ENCODE results near the gene METTL25. TPM values are rescaled to one million over a fixed set of nuclear protein-coding genes. Genes with fewer than 3 reads are reported as not detected.
A peak's percentile ranks its signal among the peaks of the same experiment; 100 is the strongest.
"Not testable (repeated sequence)": the region's sequence is repeated elsewhere in the genome, so short reads cannot be mapped to it uniquely, and the experiment has no call there.

Gene METTL25
- total RNA-seq, 4 donors from 2014 or later, result 15.2 to 29.9 (median 22.0) TPM

DNA sequence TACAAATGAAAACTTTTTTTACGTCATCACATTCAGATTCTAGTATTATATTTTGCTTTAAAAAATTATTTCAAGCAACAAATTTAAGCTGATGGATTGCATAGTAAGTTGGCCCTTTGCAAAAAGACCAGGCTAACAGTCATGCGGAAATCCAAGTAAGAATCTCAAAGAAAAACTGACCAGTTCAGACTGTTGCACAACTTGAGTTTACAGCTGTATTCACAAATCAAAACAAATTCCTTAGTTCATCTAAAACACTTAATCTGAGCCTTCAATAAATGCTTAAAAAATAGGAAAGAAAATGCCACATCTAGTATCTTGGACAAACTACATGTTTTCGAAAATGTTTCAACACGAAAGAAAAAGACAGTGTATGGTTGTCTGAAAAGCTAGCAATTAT lies 989 bp upstream of the METTL25 start:
- Histone ChIP-seq H3K4me1 (peaks cover 36 to 52% (median 45%) of the 10 kb centered on the region in 4 donors), H3K27ac (replicated peaks in 1 of 4) (peak overlapping the region; percentile 91 to 96 (median 95))

DNA sequence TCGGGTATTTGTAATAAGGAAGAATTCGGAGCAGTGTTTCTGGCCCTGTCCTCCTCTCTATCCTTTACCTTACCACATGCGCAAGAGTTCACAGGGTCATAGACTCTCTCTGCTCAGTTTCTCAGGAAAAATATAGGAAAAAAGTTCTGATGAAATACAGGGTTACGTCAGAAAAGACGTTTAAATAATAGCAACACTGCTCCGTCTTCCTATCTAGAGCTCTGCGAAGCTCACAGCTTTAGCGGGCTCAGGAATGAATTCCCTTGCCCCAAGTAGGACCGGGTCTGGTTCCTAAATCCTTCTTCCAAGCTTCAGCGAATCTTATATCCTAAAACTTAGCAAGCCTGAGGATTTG lies 507 bp upstream of the METTL25 start:
- TF ChIP-seq, protein P1, sequence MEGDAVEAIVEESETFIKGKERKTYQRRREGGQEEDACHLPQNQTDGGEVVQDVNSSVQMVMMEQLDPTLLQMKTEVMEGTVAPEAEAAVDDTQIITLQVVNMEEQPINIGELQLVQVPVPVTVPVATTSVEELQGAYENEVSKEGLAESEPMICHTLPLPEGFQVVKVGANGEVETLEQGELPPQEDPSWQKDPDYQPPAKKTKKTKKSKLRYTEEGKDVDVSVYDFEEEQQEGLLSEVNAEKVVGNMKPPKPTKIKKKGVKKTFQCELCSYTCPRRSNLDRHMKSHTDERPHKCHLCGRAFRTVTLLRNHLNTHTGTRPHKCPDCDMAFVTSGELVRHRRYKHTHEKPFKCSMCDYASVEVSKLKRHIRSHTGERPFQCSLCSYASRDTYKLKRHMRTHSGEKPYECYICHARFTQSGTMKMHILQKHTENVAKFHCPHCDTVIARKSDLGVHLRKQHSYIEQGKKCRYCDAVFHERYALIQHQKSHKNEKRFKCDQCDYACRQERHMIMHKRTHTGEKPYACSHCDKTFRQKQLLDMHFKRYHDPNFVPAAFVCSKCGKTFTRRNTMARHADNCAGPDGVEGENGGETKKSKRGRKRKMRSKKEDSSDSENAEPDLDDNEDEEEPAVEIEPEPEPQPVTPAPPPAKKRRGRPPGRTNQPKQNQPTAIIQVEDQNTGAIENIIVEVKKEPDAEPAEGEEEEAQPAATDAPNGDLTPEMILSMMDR (IDR thresholded peaks at IDR 0.05), result no peak
- TF ChIP-seq POLR2AphosphoS5 (IDR thresholded peaks at IDR 0.05), result no peak
- no peak for TF ChIP-seq EP300 (IDR thresholded peaks at IDR 0.05)
- TF ChIP-seq POLR2A (IDR thresholded peaks at IDR 0.05; ENCODE audit: low read depth), result no peak
- H3K9me3 ChIP-seq, result no peaks in the 10 kb centered on the region
- WGBS, result under 1% methylated on average over 10 of the region's 10 CpGs
- peak overlapping the region; percentile 86 to 98 (median 93) for H3K4me3 ChIP-seq
- intact Hi-C loops (cut with DNase I), result no loop called here
- peak overlapping the region; percentile 91 to 96 (median 95) for H3K27ac ChIP-seq (replicated peaks in 1 of 4)
- H3K4me1 ChIP-seq, result peaks cover 36 to 52% (median 45%) of the 10 kb centered on the region in 4 donors
- DNase-seq (ENCODE audit: extremely low spot score), result no peak
- no peaks in the 10 kb centered on the region for H3K27me3 ChIP-seq
- H3K36me3 ChIP-seq, result peaks cover 11 to 43% (median 28%) of the 10 kb centered on the region in 4 donors

More for the DNA sequence above, 989 bp upstream of the METTL25 start:
- H3K27me3 ChIP-seq, result no peaks in the 10 kb centered on the region
- TF ChIP-seq, protein P1 (IDR thresholded peaks at IDR 0.05), result no peak
- TF ChIP-seq EP300 (IDR thresholded peaks at IDR 0.05), result no peak
- TF ChIP-seq POLR2AphosphoS5 (IDR thresholded peaks at IDR 0.05), result no peak
- H3K9me3 ChIP-seq, result no peaks in the 10 kb centered on the region
- H3K36me3 ChIP-seq, result peaks cover 16 to 48% (median 33%) of the 10 kb centered on the region in 4 donors
- H3K4me3 ChIP-seq, result peak overlapping the region; percentile 86 to 98 (median 93)
- DNase-seq (ENCODE audit: extremely low spot score), result no peak
- intact Hi-C loops (cut with DNase I), result no loop called here
- WGBS, result 54% methylated on average over 4 of the region's 4 CpGs

DNA sequence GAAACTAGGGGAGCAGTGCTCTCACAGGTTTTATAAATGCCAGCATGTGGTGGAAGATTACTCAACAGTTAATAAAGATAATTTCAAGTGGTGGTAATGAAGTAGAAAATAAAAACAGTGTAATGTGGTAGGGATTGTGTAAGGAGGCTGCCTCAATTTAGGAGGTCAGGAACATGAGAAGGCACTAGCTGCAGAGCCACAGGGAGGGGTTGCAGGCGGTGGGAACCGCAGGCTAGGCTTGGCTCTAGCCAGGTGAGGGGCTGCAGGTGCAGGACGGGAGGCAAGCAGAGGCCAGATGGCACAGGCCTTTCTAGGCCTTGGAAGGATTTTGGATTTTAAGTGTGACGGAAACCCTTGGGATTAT lies 768 bp downstream of the METTL25 start:
- peaks cover 38 to 52% (median 45%) of the 10 kb centered on the region in 4 donors for H3K4me1 ChIP-seq
- intact Hi-C loops (cut with DNase I), result no loop called here

DNA sequence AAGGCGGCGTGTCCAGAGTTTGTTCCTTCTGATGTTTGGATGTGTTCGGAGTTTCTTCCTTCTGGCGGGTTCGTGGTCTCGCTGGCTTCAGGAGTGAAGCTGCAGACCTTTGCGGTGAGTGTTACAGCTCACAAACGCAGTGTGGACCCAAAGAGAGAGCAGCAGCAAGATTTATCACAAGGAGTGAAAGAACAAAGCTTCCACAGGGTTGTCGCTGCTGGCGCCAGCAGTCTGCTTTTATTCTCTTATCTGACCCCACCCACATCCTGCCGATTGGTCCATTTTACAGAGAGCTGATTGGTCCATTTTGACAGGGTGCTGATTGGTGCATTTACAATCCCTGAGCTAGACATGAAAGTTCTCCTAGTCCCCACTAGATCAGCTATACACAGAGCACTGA lies 2.5 kb downstream of the METTL25 start:
- H3K27me3 ChIP-seq; intact Hi-C loops (cut with DNase I); H3K4me3 ChIP-seq; DNase-seq (ENCODE audit: extremely low spot score); H3K9me3 ChIP-seq; H3K27ac ChIP-seq (replicated peaks in 1 of 4): not testable (repeated sequence)
- H3K36me3 ChIP-seq, result peaks cover 0 to 13% (median 5%) of the 10 kb centered on the region in 4 donors
- WGBS, result 97% methylated on average over 11 of the region's 11 CpGs
- peaks cover 35 to 47% (median 40%) of the 10 kb centered on the region in 4 donors for H3K4me1 ChIP-seq

More for the DNA sequence above, 768 bp downstream of the METTL25 start:
- H3K9me3 ChIP-seq, result no peaks in the 10 kb centered on the region
- H3K36me3 ChIP-seq, result peaks cover 0 to 30% (median 15%) of the 10 kb centered on the region in 4 donors
- no peak for TF ChIP-seq POLR2AphosphoS5 (IDR thresholded peaks at IDR 0.05)
- TF ChIP-seq, protein P1 (IDR thresholded peaks at IDR 0.05), result no peak
- no peak for TF ChIP-seq POLR2A (IDR thresholded peaks at IDR 0.05; ENCODE audit: low read depth)
- TF ChIP-seq EP300 (IDR thresholded peaks at IDR 0.05), result no peak
- H3K27ac ChIP-seq (replicated peaks in 1 of 4), result peak overlapping the region; percentile 91 to 96 (median 95)
- DNase-seq (ENCODE audit: extremely low spot score), result no peak
- WGBS, result 11% methylated on average over 4 of the region's 4 CpGs
- no peaks in the 10 kb centered on the region for H3K27me3 ChIP-seq
- H3K4me3 ChIP-seq, result peak overlapping the region; percentile 86 to 98 (median 93)

DNA sequence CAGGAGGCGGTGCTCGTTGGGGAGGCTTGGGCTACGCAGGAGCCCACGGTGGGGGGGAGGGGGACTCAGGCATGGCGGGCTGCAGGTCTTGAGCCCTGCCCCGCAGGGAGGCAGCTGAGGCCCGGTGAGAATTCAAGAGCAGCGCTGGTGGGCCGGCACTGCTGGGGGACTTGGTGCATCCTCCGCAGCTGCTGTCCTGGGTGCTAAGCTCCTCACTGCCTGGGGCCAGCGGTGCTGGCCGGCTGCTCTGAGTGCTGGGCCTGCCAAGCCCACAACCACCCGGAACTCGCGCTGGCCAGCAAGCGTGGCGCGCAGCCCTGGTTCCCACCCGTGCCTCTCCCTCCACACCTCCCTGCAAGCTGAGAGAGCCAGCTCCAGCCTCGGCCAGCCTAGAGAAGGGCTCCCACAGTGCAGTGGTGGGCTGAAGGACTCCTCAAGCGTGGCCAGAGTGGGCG lies 3.2 kb downstream of the METTL25 start:
- peaks cover 29 to 41% (median 34%) of the 10 kb centered on the region in 4 donors for H3K4me1 ChIP-seq
- WGBS, result 94% methylated on average over 9 of the region's 22 CpGs
- no peaks in the 10 kb centered on the region for H3K27me3 ChIP-seq
- peaks cover 0 to 6% (median 1%) of the 10 kb centered on the region in 4 donors for H3K36me3 ChIP-seq
- TF ChIP-seq EP300 (IDR thresholded peaks at IDR 0.05), result no peak
- no peak for TF ChIP-seq POLR2AphosphoS5 (IDR thresholded peaks at IDR 0.05)
- TF ChIP-seq, protein P1 (IDR thresholded peaks at IDR 0.05), result no peak
- no peak for TF ChIP-seq POLR2A (IDR thresholded peaks at IDR 0.05; ENCODE audit: low read depth)
- no peak overlapping the region for H3K4me3 ChIP-seq
- no peak for DNase-seq (ENCODE audit: extremely low spot score)
- no peak overlapping the region for H3K27ac ChIP-seq (replicated peaks in 1 of 4)
- no peaks in the 10 kb centered on the region for H3K9me3 ChIP-seq
- intact Hi-C loops (cut with DNase I), result no loop called here
